Prostate gland (tissue), 2 donors: ENCODE data around the gene STT3A. TPM values are rescaled to one million over a fixed set of nuclear protein-coding genes. Genes with fewer than 3 reads are reported as not detected.

Source experiments
- DNase-seq: peaks from one replicate; pipeline ENCODE4 v3.0.0-alpha.2; 2019; ENCODE audit warnings: low spot score
- H3K27ac ChIP-seq, 2 donors: fragments of 200-600 bp; sonication (generic); 2 replicates each; pipeline ENCODE4 v1.5.1; 2017 to 2019
- H3K27me3 ChIP-seq: fragments of 200-600 bp; sonication (generic); replicated peaks from 2 replicates; pipeline ENCODE4 v1.5.1; 2019; ENCODE audit not compliant: insufficient read depth
- H3K36me3 ChIP-seq, 2 donors: fragments of 200-600 bp; sonication (generic); 1 replicate in 1 of 2; 2 replicates in 1 of 2; pipeline versions ENCODE4 v1.5.1 to v1.8.1; 2017 to 2019
- H3K4me1 ChIP-seq: fragments of 200-600 bp; sonication (generic); replicated peaks from 2 replicates; pipeline ENCODE4 v1.5.1; 2019
- H3K4me3 ChIP-seq, 2 donors: fragments of 200-600 bp; sonication (generic); 2 replicates each; pipeline ENCODE4 v1.5.1; 2017 to 2019
- H3K9me3 ChIP-seq: fragments of 200-600 bp; sonication (generic); 2 replicates; pipeline ENCODE4 v1.5.1; 2017
- POLR2A ChIP-seq: fragments of 450-650 bp; IDR thresholded peaks from one replicate; pipeline ENCODE4 v1.6.1; 2016; ENCODE audit warnings: antibody characterized with exemption, mild to moderate bottlenecking
- POLR2AphosphoS5 ChIP-seq: sonication (generic); formaldehyde crosslinking; IDR thresholded peaks from one replicate; pipeline ENCODE4 v1.6.1; 2017; ENCODE audit warnings: antibody characterized with exemption
- WGBS: methylation state at CpG from one replicate; pipeline ENCODE4 v1.1.5; 2018; 5-methylcytosine and 5-hydroxymethylcytosine counted together
- intact Hi-C: fragments of 100-400 bp; cut with DNase I; formaldehyde crosslinking; loops from one replicate; pipeline ENCODE4 v1.14.2; 2022
- total RNA-seq, 2 donors: library from RNA; depleted of rRNA; stranded (reverse); fragments of >200 nt; gene quantifications; one replicate each; pipeline ENCODE4 v1.1.0, GENCODE V29; 2016
- TF ChIP-seq, protein P1 (sequence below), 4 experiments: fragments of 200-600 bp in 2 of 4; fragments of 450-650 bp in 2 of 4; sonication (generic) in 2 of 4; IDR thresholded peaks; 1 replicate in 3 of 4; 2 replicates in 1 of 4; pipeline ENCODE4 v1.5.1; 2016 to 2019; ENCODE audit warnings: antibody characterized with exemption in 4 of 4, mild to moderate bottlenecking in 2 of 4, moderate library complexity in 2 of 4

The STT3A gene
- total RNA-seq = 100 to 1,000 TPM in 1 of 2 donors, 10 to 100 TPM in 1; 90.1 to 124 TPM

DNA sequence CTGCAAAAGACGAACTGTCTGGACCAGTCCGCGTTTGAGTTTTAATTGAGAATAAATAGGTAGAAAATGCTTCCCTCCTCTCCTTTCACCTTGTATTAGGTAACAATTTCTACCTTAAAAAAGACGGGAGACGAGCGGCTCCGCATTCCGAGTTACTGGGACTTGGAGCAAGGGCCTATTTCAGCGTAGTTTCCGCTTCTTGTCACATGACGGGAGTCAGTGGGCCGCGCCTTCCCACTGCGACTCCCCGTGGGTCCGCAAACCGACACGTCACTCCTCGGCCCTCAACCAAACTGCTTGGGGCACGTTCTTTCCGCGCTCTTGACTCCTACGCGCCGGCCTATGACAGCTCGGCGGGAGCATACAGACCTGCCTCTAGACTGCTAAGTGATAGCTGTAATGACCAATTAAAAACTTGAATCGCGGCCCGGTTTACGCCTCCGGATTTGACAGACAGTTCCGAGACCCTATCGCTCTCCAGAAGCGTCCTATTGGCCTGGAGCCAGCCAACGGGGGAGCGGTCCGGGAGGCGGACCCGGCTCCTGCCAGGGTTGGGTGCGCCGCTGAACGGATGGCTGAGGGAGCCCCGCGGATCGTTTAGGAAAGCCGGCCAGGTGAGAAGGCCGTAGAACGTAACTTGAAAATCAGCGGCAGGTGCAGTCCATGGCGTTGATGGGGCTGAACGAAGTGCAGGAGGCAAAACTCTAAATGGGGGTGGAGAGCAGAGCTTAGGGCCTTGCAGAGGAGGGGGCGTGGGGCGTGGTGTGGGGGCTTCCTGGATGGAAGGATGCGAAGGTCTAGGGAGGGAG, at the start of gene STT3A:
Gene STT3A, plus strand, starts transcription at position 548 of the 809 bp plus-strand sequence. CDS start 3,064 bp downstream, outside the sequence.
- peak; percentile 100 for DNase-seq
- intact Hi-C loops = loop anchor here (1.0 to 5.0 kb wide), 3 partner anchors 33 to 480 kb away; partner anchors contain the start of genes CHEK1, HYLS1 and TMEM218
- Histone ChIP-seq H3K4me3 (peak within 1 kb of the TSS; percentile 77 to 82), H3K27me3 (no peaks in the 10 kb centered on the region), H3K36me3 (no peaks in the 10 kb centered on the region), H3K27ac (peak within 1 kb of the TSS; percentile 92 to 93), H3K9me3 (no peaks in the 10 kb centered on the region), H3K4me1 (no peaks in the 10 kb centered on the region)
- TF ChIP-seq, protein P1, sequence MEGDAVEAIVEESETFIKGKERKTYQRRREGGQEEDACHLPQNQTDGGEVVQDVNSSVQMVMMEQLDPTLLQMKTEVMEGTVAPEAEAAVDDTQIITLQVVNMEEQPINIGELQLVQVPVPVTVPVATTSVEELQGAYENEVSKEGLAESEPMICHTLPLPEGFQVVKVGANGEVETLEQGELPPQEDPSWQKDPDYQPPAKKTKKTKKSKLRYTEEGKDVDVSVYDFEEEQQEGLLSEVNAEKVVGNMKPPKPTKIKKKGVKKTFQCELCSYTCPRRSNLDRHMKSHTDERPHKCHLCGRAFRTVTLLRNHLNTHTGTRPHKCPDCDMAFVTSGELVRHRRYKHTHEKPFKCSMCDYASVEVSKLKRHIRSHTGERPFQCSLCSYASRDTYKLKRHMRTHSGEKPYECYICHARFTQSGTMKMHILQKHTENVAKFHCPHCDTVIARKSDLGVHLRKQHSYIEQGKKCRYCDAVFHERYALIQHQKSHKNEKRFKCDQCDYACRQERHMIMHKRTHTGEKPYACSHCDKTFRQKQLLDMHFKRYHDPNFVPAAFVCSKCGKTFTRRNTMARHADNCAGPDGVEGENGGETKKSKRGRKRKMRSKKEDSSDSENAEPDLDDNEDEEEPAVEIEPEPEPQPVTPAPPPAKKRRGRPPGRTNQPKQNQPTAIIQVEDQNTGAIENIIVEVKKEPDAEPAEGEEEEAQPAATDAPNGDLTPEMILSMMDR (IDR thresholded peaks at IDR 0.05) = no peak
- TF ChIP-seq POLR2AphosphoS5 = peak; percentile 98
- peak; percentile 96 for TF ChIP-seq POLR2A
- WGBS = 0% methylated on average over 44 of the region's 55 CpGs

DNA sequence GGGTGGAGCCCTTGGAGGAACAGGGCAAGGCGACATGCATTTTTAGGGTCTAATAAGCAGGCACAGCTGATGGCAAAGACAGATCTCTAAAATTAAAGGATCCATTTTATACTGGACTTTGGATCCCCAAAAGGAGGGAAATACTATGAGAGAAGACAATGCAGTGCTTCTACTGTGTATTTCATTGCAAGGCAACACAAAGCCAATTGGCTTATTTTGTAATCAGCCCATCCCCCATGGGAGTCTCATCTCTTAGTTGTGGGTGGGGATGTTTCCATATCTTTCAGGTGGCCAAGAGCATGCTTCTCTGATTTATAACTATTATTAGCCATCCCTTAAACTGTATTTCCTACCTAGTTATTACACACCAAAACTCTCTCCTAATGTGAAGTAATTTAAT, 41.9 kb upstream of the STT3A start:
- TF ChIP-seq POLR2AphosphoS5 (no peak), POLR2A (no peak)
- TF ChIP-seq, protein P1 (IDR thresholded peaks at IDR 0.05) = no peak
- H3K4me3 ChIP-seq = no peak overlapping the region
- WGBS = 93% methylated on average over 1 of the region's 1 CpG
- intact Hi-C loops = no loop called here
- no peaks in the 10 kb centered on the region for H3K4me1 ChIP-seq
- H3K27me3 ChIP-seq = no peaks in the 10 kb centered on the region
- H3K36me3 ChIP-seq = no peaks in the 10 kb centered on the region
- DNase-seq = no peak
- H3K27ac ChIP-seq = no peak overlapping the region
- no peaks in the 10 kb centered on the region for H3K9me3 ChIP-seq

DNA sequence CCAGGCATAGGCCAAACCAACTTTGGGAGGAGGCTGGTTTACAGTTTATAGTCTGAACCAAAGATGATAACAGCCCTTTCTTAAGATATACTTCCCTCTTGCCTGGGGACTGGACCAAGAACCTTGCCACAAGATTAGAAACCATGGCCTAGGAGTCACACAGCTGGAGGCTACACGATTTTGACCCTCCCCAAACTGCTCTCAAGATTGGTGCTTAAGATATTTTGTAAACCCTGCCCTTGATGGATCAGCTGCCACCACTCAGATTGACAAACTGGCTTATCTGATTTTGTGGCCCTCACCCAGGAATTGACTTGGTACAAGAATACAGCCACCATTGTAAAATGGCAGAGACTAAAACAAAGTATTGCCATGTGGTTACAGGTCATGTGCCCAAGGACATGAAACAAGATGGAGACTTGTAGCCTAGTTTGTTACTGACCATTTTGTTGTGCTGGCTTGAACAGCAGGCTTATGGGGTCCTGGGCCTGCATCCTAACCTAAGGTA, 40.8 kb upstream of the STT3A start:
- intact Hi-C loops = no loop called here

DNA sequence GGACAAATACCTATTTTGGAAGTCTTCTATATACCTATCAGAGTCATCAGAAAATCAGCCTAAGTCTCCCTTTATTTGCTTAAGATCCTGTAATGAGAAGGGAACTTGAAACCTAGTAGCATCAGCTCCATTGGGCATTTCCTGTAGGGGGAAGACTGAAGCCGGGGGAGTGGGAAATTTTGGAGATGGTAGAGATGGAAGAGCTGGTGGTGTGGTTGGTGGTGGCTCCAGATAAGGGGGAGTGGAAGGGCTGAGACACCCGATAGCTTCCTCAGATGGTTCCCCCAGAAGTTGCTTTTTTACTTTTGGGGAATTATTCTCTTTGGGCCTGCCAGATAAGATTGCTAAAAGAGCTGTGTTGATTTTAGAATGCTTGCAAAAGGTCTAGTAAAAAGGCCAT, 39.7 kb upstream of the STT3A start:
- H3K9me3 ChIP-seq = no peaks in the 10 kb centered on the region
- intact Hi-C loops = no loop called here
- no peaks in the 10 kb centered on the region for H3K36me3 ChIP-seq
- whole genome bisulfite sequencing = 86% methylated on average over 2 of the region's 2 CpGs
- no peak overlapping the region for H3K27ac ChIP-seq
- DNase-seq = no peak
- no peak overlapping the region for H3K4me3 ChIP-seq
- H3K4me1 ChIP-seq = no peaks in the 10 kb centered on the region
- H3K27me3 ChIP-seq = no peaks in the 10 kb centered on the region
- TF ChIP-seq, protein P1 (IDR thresholded peaks at IDR 0.05) = no peak

More for the DNA sequence above, 40.8 kb upstream of the STT3A start:
- Histone ChIP-seq H3K4me3 (no peak overlapping the region), H3K27me3 (no peaks in the 10 kb centered on the region), H3K36me3 (no peaks in the 10 kb centered on the region), H3K4me1 (no peaks in the 10 kb centered on the region), H3K9me3 (no peaks in the 10 kb centered on the region), H3K27ac (no peak overlapping the region)
- WGBS = 50% methylated on average over 1 of the region's 1 CpG
- DNase-seq = no peak
- TF ChIP-seq, protein P1 (IDR thresholded peaks at IDR 0.05) = no peak
- no peak for TF ChIP-seq POLR2AphosphoS5
- TF ChIP-seq POLR2A = no peak
